ENCODE data around the gene SAMD1. TPM values are rescaled to one million over a fixed set of nuclear protein-coding genes. Genes with fewer than 3 reads are reported as not detected.

The SAMD1 gene
- total RNA-seq: 18.6 and 19.3 TPM in 2 replicates

DNA sequence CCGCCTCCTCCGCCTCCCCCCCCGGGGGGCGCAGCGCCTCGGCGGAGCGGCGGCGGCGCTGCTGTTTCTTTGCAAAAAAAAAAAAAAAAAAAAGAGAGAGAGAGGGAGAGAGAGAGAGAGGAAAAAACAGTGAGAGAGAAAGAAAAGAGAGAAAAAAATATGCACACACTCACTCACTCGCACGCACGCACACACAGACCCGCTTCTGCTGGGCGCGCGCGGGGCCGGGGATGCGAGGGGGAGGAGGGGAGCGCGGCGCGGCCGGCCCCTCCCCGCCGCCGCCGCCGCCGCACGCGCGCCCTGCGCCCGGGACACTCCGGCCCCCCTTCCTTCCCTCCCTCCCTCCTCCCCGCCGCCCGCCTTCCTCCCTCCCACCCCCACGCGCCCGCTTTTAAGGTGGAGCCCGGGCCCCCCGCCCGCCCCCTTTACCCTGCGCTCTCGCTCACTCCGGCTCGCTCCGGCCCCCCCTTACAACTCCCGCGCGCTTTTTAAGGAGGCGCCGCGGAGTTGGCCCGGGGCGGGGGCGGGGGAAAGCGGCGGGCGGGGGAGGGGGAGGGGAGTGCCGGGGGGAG, at the start of gene SAMD1:
TSS of gene SAMD1 (minus strand) at position 243 of the 572 bp plus-strand sequence.

DNA sequence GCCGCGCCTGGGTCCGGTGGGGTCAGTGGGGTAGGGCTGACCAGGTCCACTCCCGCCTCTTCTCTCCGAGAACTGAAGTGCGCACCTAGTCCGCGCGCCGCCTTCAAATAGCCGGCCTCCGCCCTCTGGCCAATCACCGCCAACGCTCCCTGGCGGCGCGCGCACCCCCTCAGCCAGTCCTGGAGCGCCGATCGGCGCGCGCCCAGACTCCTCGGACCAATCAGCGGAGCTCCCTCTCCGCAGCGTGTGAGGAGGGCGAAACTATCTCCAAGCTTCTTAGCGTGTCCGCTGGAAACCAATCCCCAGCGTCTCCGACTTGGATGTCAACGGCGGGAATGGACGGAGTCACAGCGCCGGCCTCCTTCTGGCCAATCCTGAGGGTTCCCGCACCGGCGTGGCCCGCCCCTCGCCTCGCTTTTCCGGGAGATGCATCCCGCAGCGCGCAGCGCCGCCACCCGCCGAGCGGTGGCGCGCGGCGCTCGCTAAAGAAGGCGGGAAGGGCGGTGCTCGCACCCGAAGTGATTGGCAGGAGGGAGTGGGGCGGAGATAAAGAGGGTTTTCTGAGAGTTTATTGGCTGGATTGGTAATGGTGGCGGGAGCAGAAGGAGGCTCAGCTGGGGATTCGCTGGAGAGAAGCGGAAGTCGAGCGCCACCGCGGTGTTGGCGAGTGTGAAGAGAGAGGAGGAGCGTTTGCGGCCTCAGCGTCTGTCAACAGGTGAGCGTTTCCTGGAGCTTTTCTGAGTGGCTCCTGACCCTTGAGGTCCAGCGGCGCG, 46.1 kb upstream of the SAMD1 start, which contains the start of gene ASF1B:
TSS of gene ASF1B (minus strand) at position 81 of the 773 bp plus-strand sequence. CDS start 133 bp downstream, outside the sequence.

GRCh38 chr19:14117668-14118164, 27.2 kb upstream of the SAMD1 start, which contains the start of gene PRKACA:
Gene PRKACA, minus strand, starts transcription at chr19:14117762. Its CDS starts 215 bp downstream, at chr19:14117547.

DNA sequence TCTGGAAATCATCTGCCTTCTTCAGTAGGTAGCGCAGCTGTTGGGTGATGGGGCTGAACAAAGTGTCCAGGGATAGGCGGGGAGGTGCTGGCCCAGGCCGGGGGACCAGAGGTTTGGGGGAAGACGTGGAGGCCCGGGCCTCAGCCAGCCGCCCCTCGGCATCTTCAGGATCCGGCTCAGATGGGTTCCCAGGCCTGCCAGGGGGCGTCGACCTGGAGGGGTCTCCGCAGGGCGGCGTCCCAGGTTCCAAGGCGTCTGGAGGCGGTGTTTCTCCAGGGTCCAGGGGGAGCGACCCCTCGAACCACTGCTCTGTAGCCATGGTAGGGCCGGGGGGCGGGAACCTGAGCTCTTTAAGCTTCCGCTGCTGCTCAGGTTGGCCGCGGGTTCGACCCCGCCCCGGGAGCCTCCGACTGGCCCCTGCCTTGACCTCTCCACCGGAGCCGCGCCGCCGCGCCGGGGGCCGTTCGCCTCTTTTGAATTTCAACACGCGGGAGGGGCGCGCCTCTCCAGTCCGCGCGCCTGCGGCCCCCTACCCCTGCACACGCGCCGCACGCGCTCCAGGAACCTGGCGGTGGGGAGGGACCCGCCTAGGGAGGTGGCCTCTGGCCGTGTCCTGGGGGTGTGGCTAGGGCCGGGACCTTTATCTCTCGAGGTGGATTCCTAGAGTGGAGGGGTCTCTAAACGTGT, 5.1 kb downstream of the SAMD1 start, which contains the start of gene C19orf67:
TSS of gene C19orf67 (minus strand) at position 475 of the 687 bp plus-strand sequence. CDS start at position 319, 156 bp downstream.

GRCh38 chr19:14072535-14073260, 17.9 kb downstream of the SAMD1 start, which contains the start of gene MISP3:
Gene MISP3, plus strand, starts transcription at chr19:14072786. Its CDS starts 524 bp downstream, at chr19:14073310.

DNA sequence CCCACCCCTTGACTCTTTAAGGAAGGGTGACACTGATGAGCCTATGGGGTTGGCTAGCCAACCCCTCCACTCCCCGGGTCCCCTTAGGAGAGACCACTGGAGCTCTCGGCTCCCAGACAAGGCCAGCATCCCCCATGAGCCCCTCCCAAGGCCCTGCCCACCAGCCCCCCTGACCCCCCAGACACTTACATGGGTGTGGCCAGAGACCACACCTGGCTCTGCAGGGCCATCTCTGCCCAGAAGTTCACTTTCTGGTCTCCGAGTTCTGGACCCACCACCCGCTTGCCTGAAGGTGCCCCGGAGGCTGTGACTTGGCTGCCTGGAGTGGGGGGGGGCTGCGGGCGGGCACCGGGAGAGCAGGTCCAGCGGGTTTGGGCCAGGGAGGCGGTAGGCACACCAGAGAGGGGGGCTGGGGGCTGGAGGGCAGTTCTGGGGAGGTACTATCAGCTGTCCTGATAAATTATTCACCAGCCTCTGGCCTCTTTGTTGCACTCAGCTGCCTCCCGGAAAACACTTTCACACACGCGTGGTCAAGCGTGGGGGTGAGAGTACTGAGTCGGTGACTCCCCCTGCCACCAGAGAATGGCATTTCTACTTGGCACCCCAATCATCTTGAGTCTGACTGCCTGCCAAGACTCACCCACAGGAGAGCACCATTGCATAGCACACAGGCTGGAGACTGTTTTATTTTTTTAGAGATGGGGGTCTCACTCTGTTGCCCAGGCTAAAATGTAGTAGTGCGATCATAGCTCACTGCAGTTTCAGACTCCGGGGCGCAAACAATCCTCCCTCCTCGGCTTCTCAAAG, 28.6 kb downstream of the SAMD1 start, which contains the start of gene PALM3:
TSS of gene PALM3 (minus strand) at position 326 of the 807 bp plus-strand sequence. CDS start at position 230, 96 bp downstream.

Other genes starting within 250 kb of the SAMD1 start
- gene NANOS3, start 213.6 kb downstream of the SAMD1 start, total RNA-seq: not detected in 2 replicates
- gene BRME1, start 184.6 kb downstream of the SAMD1 start, total RNA-seq: 0.54 and 0.65 TPM in 2 replicates
- gene CC2D1A, start 184.6 kb downstream of the SAMD1 start, total RNA-seq: 15.5 and 17.0 TPM in 2 replicates
- gene PODNL1, start 152.3 kb downstream of the SAMD1 start, total RNA-seq: 7.6 and 8.6 TPM in 2 replicates
- gene DCAF15, start 138.2 kb downstream of the SAMD1 start, total RNA-seq: 7.7 and 8.6 TPM in 2 replicates
- 2.1 and 2.6 TPM in 2 replicates for gene RFX1, start 84.4 kb downstream of the SAMD1 start, total RNA-seq
- gene RLN3, start 62.6 kb downstream of the SAMD1 start, total RNA-seq: not detected in 2 replicates
- 1.4 and 2.0 TPM in 2 replicates for gene IL27RA, start 59.0 kb downstream of the SAMD1 start, total RNA-seq
- under 0.01 TPM in 2 replicates for gene PALM3, start 28.7 kb downstream of the SAMD1 start, total RNA-seq
- gene MISP3, start 18.0 kb downstream of the SAMD1 start, total RNA-seq: 0.22 and 0.26 TPM in 2 replicates
- not detected in 2 replicates for gene C19orf67, start 5.0 kb downstream of the SAMD1 start, total RNA-seq
- gene PRKACA, start 27.0 kb upstream of the SAMD1 start, total RNA-seq: 43.5 and 46.8 TPM in 2 replicates
- 5.0 and 8.8 TPM in 2 replicates for gene ASF1B, start 45.8 kb upstream of the SAMD1 start, total RNA-seq
- gene ADGRL1, start 115.4 kb upstream of the SAMD1 start, total RNA-seq: 4.1 and 4.8 TPM in 2 replicates

Measured in articular chondrocyte of knee joint (primary cell).